Activated CD8-positive, alpha-beta memory T cell treated with anti-CD3 and anti-CD28 coated beads, Interleukin-2, amount 50 U/mL, for 24 hours (primary cell): ENCODE results near the gene PDE6A.
A peak's percentile ranks its signal among the peaks of the same experiment; 100 is the strongest.

Source experiments
- DNase-seq: peaks from one replicate; pipeline ENCODE4 v3.0.0-alpha.2; 2020; ENCODE audit errors: extremely low read depth

PDE6A gene

DNA sequence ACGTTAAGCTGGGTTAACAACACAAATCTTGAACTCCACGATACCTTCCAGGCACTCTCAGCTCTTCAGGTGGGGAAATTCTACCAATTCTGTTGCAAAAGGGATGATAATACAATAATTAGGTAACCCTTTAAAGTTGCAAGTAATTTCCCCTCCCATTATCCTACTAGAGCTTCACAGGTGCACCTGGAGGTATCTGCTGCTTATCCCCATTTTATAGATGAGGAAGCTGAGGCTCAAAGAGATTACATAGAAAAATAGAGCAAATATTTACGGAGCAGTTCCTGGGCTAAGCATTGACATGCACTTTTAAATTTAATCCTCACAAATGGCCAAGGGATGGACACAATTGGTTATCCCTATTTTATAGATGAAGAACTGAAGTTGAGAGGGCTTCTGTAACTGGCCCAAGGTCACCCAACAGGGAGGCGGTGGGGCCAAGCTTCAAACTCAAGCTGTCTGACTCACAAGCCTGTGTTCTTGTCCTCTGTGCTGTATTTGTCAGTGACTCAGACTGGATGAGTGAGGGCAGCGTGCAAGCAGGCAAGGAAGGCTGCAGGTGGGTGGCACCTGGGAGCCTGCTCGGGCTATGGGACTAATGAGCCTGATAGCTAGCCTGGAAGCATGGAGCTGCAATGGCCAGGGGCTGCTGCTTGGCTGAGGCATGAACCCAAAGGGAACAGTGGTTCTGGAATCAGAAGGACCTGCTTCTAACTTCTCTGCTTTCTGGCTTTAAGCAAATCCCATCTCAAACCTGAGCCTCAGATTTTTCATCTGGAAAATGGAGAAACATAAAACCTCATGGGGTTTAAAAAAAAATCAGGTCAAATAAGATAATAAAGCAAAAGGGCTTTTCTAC lies 105.5 kb downstream of the PDE6A start:
- no peak for DNase-seq

GRCh38 chr5:149837680-149838269 lies 106.8 kb downstream of the PDE6A start:
- no peak for DNase-seq

GRCh38 chr5:149836451-149837139 lies 108.0 kb downstream of the PDE6A start:
- DNase-seq: no peak

GRCh38 chr5:149834246-149834855 lies 110.2 kb downstream of the PDE6A start:
- DNase-seq: no peak

GRCh38 chr5:149833116-149833827 lies 111.3 kb downstream of the PDE6A start:
- DNase-seq: no peak

DNA sequence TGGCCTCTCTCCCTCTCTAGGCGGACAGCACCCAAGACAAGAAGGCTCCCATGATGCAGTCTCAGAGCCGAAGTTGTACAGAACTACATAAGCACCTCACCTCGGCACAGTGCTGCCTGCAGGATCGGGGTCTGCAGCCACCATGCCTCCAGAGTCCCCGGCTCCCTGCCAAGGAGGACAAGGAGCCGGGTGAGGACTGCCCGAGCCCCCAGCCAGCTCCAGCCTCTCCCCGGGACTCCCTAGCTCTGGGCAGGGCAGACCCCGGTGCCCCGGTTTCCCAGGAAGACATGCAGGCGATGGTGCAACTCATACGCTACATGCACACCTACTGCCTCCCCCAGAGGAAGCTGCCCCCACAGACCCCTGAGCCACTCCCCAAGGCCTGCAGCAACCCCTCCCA lies 112.0 kb downstream of the PDE6A start:
- no peak for DNase-seq

- DNase-seq: no peak
Measured at GRCh38 chr5:149831492-149831891, 113.1 kb downstream of the PDE6A start.

GRCh38 chr5:149830579-149830978 lies 114.0 kb downstream of the PDE6A start:
- no peak for DNase-seq

GRCh38 chr5:149829954-149830353 lies 114.6 kb downstream of the PDE6A start:
- DNase-seq: no peak

- DNase-seq: peak; percentile 46
Measured at GRCh38 chr5:149828161-149829011, 116.2 kb downstream of the PDE6A start.

- no peak for DNase-seq
Measured at GRCh38 chr5:149827546-149827945, 117.0 kb downstream of the PDE6A start.

GRCh38 chr5:149827086-149827485 lies 117.5 kb downstream of the PDE6A start:
- DNase-seq: no peak

DNA sequence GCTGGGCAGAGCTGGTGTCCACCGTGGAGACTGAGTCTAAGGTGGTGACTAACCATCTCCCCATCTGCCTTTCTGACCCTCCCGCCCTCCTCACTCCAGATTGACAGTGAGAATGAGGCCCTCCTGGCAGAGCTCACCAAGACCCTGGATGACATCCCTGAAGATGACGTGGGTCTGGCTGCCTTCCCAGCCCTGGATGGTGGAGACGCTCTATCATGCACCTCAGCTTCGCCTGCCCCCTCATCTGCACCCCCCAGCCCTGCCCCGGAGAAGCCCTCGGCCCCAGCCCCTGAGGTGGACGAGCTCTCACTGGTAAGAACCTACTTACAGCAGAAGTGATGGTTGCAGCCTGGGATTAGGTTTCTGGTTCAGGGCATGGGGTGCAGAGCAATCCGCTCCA lies 118.0 kb downstream of the PDE6A start:
- DNase-seq: no peak

DNA sequence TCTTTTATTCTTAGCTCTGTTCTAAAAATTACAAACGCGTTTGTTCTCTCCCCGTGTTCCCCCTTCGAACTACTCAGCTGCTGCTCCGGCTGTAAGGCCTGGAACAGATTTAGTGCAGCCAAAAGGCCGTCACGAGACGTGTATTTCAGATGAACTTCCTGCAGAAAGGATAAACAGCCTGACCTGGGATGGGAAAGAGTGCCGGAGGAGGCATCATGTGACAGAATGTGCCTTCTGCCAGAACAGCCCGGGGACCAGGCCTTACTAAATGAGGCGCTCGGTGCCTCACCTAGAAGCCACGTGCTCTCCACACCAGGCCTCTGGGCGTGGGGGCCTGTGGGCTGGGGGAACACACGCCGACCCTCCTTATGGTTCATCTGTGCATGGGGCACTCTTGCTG lies 119.7 kb downstream of the PDE6A start:
- DNase-seq: no peak

- no peak for DNase-seq
Measured at GRCh38 chr5:149824120-149824519, 120.5 kb downstream of the PDE6A start.

DNA sequence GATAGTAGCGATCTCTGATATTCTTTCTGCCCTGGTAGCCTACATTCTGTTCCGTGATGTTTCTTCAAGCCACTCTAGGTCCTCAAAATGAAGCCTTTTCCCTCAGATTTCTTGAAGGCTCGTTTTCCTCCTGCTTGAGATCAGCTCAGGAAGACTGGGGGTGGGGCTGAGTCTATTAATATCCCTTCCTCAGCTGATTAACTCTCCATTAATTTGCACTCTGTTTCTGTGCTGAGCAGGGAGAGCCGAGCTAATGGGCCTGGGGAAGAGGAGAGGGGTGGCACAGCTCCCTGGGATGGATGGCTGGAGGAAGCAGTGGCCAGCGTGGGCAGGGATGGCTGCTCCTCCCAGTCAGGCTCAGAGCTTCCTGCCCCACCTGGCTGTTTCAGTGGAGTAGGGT lies 121.2 kb downstream of the PDE6A start:
- DNase-seq: no peak

- no peak for DNase-seq
Measured at GRCh38 chr5:149822301-149822700, 122.3 kb downstream of the PDE6A start.

DNA sequence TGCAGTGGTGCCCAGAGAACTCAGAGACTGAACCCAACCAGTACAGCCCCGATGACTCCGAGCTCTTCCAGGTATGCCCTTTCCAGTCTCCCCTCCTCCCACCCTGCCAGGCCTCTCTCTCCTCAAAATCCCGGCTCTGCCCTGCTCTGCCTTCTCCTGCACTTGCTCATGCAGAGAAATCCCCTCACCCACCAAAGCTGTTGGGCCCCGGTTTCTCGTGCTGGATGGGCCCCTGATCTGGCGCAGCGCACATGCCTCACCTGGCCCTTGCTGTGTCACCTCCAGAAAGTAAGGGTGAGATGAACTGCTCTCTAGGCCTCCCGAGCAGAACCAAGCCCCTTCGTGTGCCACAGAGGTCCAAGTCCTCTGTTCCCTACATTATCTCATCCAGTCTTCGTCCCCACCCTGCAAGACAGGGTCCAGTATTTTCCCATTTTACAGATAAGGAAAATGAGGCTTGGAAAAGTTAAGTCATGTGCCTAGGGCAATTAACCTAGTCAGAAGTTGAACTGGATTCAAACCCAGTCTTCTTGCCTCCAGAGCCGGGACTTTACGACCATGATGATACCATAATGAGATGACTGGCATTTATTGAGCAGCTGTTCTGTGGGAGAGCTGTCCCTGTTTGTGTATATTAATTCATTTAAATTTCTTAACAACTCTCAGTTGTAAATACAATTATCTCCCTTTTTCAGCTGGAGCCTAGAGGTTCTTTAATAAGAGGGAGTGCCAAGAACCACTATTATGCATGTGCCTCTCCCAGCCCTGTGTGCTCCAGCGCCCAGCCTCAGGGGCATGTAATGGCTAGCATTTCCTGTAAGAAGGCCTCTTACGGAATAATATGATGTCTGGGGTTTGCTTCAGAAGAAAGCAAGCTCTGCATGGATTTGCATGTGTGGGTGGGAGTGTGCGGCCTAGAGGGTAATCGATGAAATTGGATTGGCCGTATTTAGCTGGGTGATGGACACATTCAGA lies 123.8 kb downstream of the PDE6A start:
- DNase-seq: no peak

DNA sequence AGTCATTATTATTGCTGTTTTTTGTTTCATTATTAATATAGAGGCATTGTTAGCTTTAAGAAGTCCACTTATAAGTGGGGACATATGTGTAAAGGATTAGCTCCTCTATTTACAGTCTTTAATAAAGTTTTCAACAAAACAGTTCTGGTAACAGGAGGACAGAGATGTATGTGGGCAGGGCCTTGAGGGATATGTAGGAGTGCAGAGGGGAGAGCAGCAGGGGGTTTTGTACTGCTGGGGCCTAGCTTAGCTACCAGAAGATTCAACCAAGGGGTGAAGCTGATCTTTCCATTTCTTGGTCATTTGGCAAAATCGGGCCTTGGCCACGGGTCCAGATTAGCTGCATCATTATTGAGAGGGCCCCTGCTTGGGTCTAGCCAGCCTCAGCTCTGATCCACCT lies 124.6 kb downstream of the PDE6A start:
- no peak for DNase-seq

GRCh38 chr5:149818116-149818515 lies 126.5 kb downstream of the PDE6A start:
- DNase-seq: no peak
